H1 (cell line): ENCODE results near the gene PRRT1. TPM values are rescaled to one million over a fixed set of nuclear protein-coding genes. Genes with fewer than 3 reads are reported as not detected.

Experiments
- ASH2L ChIP-seq: fragments of 200-600, 300-600 bp; sonication (generic); IDR thresholded peaks from one replicate; pipeline ENCODE4 v1.7.1; 2017; ENCODE audit warnings: low read length
- CHD1 ChIP-seq: IDR thresholded peaks from 2 replicates; pipeline ENCODE4 v1.6.1; 2012; ENCODE audit warnings: low read depth, low read length, improper control_type of control experiment
- CHD7 ChIP-seq: fragments of 300-600 bp; sonication (generic); IDR thresholded peaks from 2 replicates; pipeline ENCODE4 v1.7.1; 2012; ENCODE audit warnings: low read length, moderate library complexity, mild to moderate bottlenecking, inconsistent platforms; ENCODE audit not compliant: insufficient replicate concordance
- EZH2 ChIP-seq: fragments of 200-600 bp; sonication (generic); IDR thresholded peaks from 2 replicates; pipeline ENCODE4 v1.7.1; 2012; ENCODE audit warnings: low read depth, mild to moderate bottlenecking, moderate library complexity, low read length, inconsistent platforms; ENCODE audit not compliant: severe bottlenecking
- SAP30 ChIP-seq: fragments of 300-600 bp; sonication (generic); IDR thresholded peaks from 2 replicates; pipeline ENCODE4 v1.7.1; 2012; ENCODE audit warnings: low read length, moderate library complexity, mild to moderate bottlenecking, inconsistent platforms; ENCODE audit not compliant: insufficient read depth, insufficient replicate concordance
- SP1 ChIP-seq: IDR thresholded peaks from 2 replicates; pipeline ENCODE4 v1.6.1; 2011; ENCODE audit warnings: low read depth, low read length
- YY1 ChIP-seq: IDR thresholded peaks from 2 replicates; pipeline ENCODE4 v1.6.1; 2011; ENCODE audit warnings: low read depth, mild to moderate bottlenecking, low read length
- polyA plus RNA-seq, 7 experiments: library from polyadenylated mRNA; depleted of rRNA in 3 of 7; stranded (reverse) in 5 of 7; unstranded in 2 of 7; fragments of >200 nt in 5 of 7; fragments of 200-250 nt in 2 of 7; gene quantifications; 1 replicate in 5 of 7; 2 replicates in 1 of 7; 4 replicates in 1 of 7; pipeline versions ENCODE4 v1.2.1 to v1.2.3, GENCODE V29; 2011 to 2013; ENCODE audit warnings: missing spikeins in 2 of 7, mixed read lengths in 2 of 7
- total RNA-seq: library from RNA; stranded (reverse); fragmentation: NEBNext Ultra II Directional; extraction: Animal tissue kit (Norgen Biotek cat#: 25700); gene quantifications from 2 replicates; pipeline ENCODE4 v1.2.1, GENCODE V29; 2021

The PRRT1 gene
- total and polyA plus RNA-seq, 2 of the 8 experiments (the other 6 are each of a cell fraction or from before 2014, with no cell fraction given): 0.71 to 2.8 TPM

GRCh38 chr6:32128751-32129296 lies 22.9 kb downstream of the PRRT1 start (continued):
- TF ChIP-seq SAP30: no peak
- TF ChIP-seq SP1: no peak
- TF ChIP-seq CHD1: no peak
- TF ChIP-seq ASH2L: no peak
- no peak for TF ChIP-seq EZH2
- no peak for TF ChIP-seq YY1
- TF ChIP-seq CHD7: no peak
